GM12872 (cell line): ENCODE data around the gene FN3K.

Experiments used
- CTCF ChIP-seq: IDR thresholded peaks from 3 replicates; pipeline ENCODE4 v1.5.1; 2011; ENCODE audit warnings: low read depth, mild to moderate bottlenecking, low read length, moderate library complexity; ENCODE audit not compliant: insufficient read depth

The FN3K gene

GRCh38 chr17:82745524-82745923, 10.1 kb downstream of the FN3K start:
- no peak for TF ChIP-seq CTCF

- TF ChIP-seq CTCF, result no peak
Measured at GRCh38 chr17:82748756-82749155, 13.3 kb downstream of the FN3K start.

GRCh38 chr17:82750241-82750908, 15.0 kb downstream of the FN3K start:
- no peak for TF ChIP-seq CTCF

GRCh38 chr17:82751171-82751570, 15.8 kb downstream of the FN3K start:
- peak; percentile 38; the same call in 1 of the 3 replicates for TF ChIP-seq CTCF

- no peak for TF ChIP-seq CTCF
Measured at GRCh38 chr17:82751571-82752370, 16.4 kb downstream of the FN3K start, which contains the start of gene TBCD. Gene TBCD (plus strand): TSS chr17:82752065. CDS start chr17:82752194, 129 bp downstream.

- no peak for TF ChIP-seq CTCF
Measured at GRCh38 chr17:82752371-82753200, 17.2 kb downstream of the FN3K start.

- TF ChIP-seq CTCF, result no peak
Measured at GRCh38 chr17:82753201-82753464, 17.7 kb downstream of the FN3K start.
